H1 (cell line): ENCODE data around the gene UBTD1. TPM values are rescaled to one million over a fixed set of nuclear protein-coding genes. Genes with fewer than 3 reads are reported as not detected.

Source experiments
- CTCF ChIA-PET: fragments of 300-600 bp; sonication (Branson Sonifier 250); formaldehyde crosslinking; loops from one replicate; lab custom pipeline; 2021; ENCODE audit not compliant: partially characterized antibody; lab: Charles Lee
- POLR2A ChIA-PET: fragments of 300-600 bp; sonication (Branson Sonifier 250); formaldehyde crosslinking; loops from one replicate; lab custom pipeline; 2021; ENCODE audit warnings: inconsistent platforms; ENCODE audit not compliant: partially characterized antibody; lab: Charles Lee
- DNase-seq, 2 experiments: peaks; one replicate each; pipeline versions ENCODE4 v3.0.0 to v3.0.0-alpha.2; 2010 to 2022; ENCODE audit warnings: low spot score in 2 of 2, low read depth in 1 of 2, mixed read lengths in 1 of 2
- FAIRE-seq: peaks from 2 replicates; lab custom pipeline; 2011; peaks lifted over from hg19 to GRCh38; lab: Jason Lieb, UNC
- H2AFZ ChIP-seq: 2 replicates; pipeline ENCODE4 v1.8.1; 2012; ENCODE audit warnings: low read length, inconsistent platforms
- H2AK5ac ChIP-seq: 2 replicates; pipeline ENCODE4 v1.6.1; 2013; ENCODE audit warnings: low read depth, low read length
- H2BK120ac ChIP-seq: replicated peaks from 2 replicates; pipeline ENCODE3; 2013; ENCODE audit warnings: low read depth, low read length, inconsistent platforms
- H2BK12ac ChIP-seq: 2 replicates; pipeline ENCODE4 v1.6.1; 2013; ENCODE audit warnings: low read depth, low read length
- H2BK15ac ChIP-seq: 2 replicates; pipeline ENCODE4 v1.6.1; 2013; ENCODE audit warnings: low read length
- H2BK20ac ChIP-seq: 2 replicates; pipeline ENCODE4 v1.6.1; 2013; ENCODE audit warnings: low read length
- H2BK5ac ChIP-seq: 2 replicates; pipeline ENCODE4 v1.6.1; 2013; ENCODE audit warnings: low read depth, low read length
- H3K14ac ChIP-seq: 2 replicates; pipeline ENCODE4 v1.6.1; 2013; ENCODE audit warnings: inconsistent platforms; ENCODE audit not compliant: insufficient read length
- H3K18ac ChIP-seq: 2 replicates; pipeline ENCODE4 v1.6.1; 2013; ENCODE audit warnings: low read length; ENCODE audit errors: extremely low read depth
- H3K23ac ChIP-seq: 2 replicates; pipeline ENCODE4 v1.6.1; 2013; ENCODE audit warnings: inconsistent platforms; ENCODE audit not compliant: insufficient read length
- H3K23me2 ChIP-seq: 2 replicates; pipeline ENCODE4 v1.6.1; 2013; ENCODE audit warnings: low read depth, low read length
- H3K27ac ChIP-seq: 2 replicates; pipeline ENCODE4 v1.6.1; 2011; ENCODE audit warnings: low read depth, low read length, inconsistent platforms
- H3K27me3 ChIP-seq, 4 experiments: replicated peaks in 1 of 4; 1 replicate in 1 of 4; 2 replicates in 3 of 4; pipeline versions ENCODE4 v1.6.1 to v1.8.1; 2011 to 2013; ENCODE audit warnings: low read length in 3 of 4, mild to moderate bottlenecking in 3 of 4, inconsistent platforms in 2 of 4, mixed read lengths in 2 of 4, moderate library complexity in 1 of 4; ENCODE audit not compliant: control insufficient read depth in 3 of 4, insufficient read depth in 3 of 4; ENCODE audit errors: extremely low read depth in 1 of 4
- H3K36me3 ChIP-seq, 4 experiments: 2 replicates each; pipeline versions ENCODE4 v1.6.1 to v1.8.1; 2011 to 2013; ENCODE audit warnings: mild to moderate bottlenecking in 4 of 4, low read length in 3 of 4, moderate library complexity in 2 of 4, control low read depth in 1 of 4, inconsistent platforms in 1 of 4; ENCODE audit not compliant: insufficient read depth in 4 of 4, control insufficient read depth in 2 of 4
- H3K4ac ChIP-seq: replicated peaks from 2 replicates; pipeline ENCODE3; 2013; ENCODE audit warnings: low read length, low read depth, mixed read lengths, inconsistent platforms; ENCODE audit not compliant: insufficient read length
- H3K4me1 ChIP-seq, 4 experiments: replicated peaks in 1 of 4; 1 replicate in 1 of 4; 2 replicates in 3 of 4; pipeline versions ENCODE4 v1.6.1 to v1.8.1; 2011 to 2013; ENCODE audit warnings: low read length in 3 of 4, inconsistent platforms in 2 of 4, mixed read lengths in 1 of 4; ENCODE audit not compliant: insufficient read depth in 4 of 4, control insufficient read depth in 3 of 4
- H3K4me2 ChIP-seq, 2 experiments: 2 replicates each; pipeline versions ENCODE4 v1.6.1 to v1.8.1; 2011 to 2013; ENCODE audit warnings: low read depth in 2 of 2, low read length in 2 of 2, control low read depth in 1 of 2, inconsistent platforms in 1 of 2, mild to moderate bottlenecking in 1 of 2; ENCODE audit not compliant: insufficient read depth in 1 of 2
- H3K4me3 ChIP-seq, 4 experiments: fragments of 200-600, 300-600 bp in 1 of 4; sonication (generic), shearing (Covaris generic), sonication (Bioruptor Twin) in 1 of 4; 2 replicates each; pipeline versions ENCODE4 v1.5.1 to v1.8.1; 2011 to 2016; ENCODE audit warnings: low read length in 4 of 4, low read depth in 3 of 4, control low read depth in 2 of 4, inconsistent platforms in 2 of 4, mild to moderate bottlenecking in 2 of 4, mixed read lengths in 1 of 4, moderate library complexity in 1 of 4; ENCODE audit not compliant: insufficient read depth in 2 of 4; ENCODE audit errors: extremely low read depth in 1 of 4
- H3K56ac ChIP-seq: replicated peaks from 2 replicates; pipeline ENCODE3; 2013; ENCODE audit warnings: low read depth, mild to moderate bottlenecking, mixed read lengths, low read length, inconsistent platforms; ENCODE audit not compliant: insufficient read length
- H3K79me1 ChIP-seq: 2 replicates; pipeline ENCODE4 v1.6.1; 2013; ENCODE audit warnings: low read depth, low read length, control low read depth
- H3K79me2 ChIP-seq, 2 experiments: 2 replicates each; pipeline versions ENCODE4 v1.6.1 to v1.8.1; 2012 to 2013; ENCODE audit warnings: low read length in 2 of 2, mild to moderate bottlenecking in 2 of 2, inconsistent platforms in 1 of 2; ENCODE audit not compliant: insufficient read depth in 2 of 2, control insufficient read depth in 1 of 2
- H3K9ac ChIP-seq, 4 experiments: replicated peaks in 1 of 4; 1 replicate in 1 of 4; 2 replicates in 3 of 4; pipeline versions ENCODE4 v1.6.1 to v1.8.1; 2011 to 2013; ENCODE audit warnings: low read depth in 3 of 4, low read length in 3 of 4, control low read depth in 2 of 4, mild to moderate bottlenecking in 2 of 4, moderate library complexity in 2 of 4, inconsistent platforms in 1 of 4; ENCODE audit errors: extremely low read depth in 1 of 4
- H3K9me3 ChIP-seq, 2 experiments: 2 replicates each; pipeline versions ENCODE4 v1.6.1 to v1.8.1; 2012 to 2013; ENCODE audit warnings: mild to moderate bottlenecking in 2 of 2, moderate library complexity in 2 of 2, control low read depth in 1 of 2, inconsistent platforms in 1 of 2, low read depth in 1 of 2, low read length in 1 of 2, mixed read lengths in 1 of 2; ENCODE audit not compliant: insufficient read depth in 2 of 2
- H4K20me1 ChIP-seq, 2 experiments: replicated peaks in 1 of 2; 2 replicates each; pipeline versions ENCODE3 to v1.8.1; 2011 to 2013; ENCODE audit warnings: inconsistent platforms in 2 of 2, low read length in 2 of 2, mild to moderate bottlenecking in 1 of 2; ENCODE audit not compliant: insufficient read depth in 2 of 2, control insufficient read depth in 1 of 2
- H4K5ac ChIP-seq: 2 replicates; pipeline ENCODE4 v1.6.1; 2013; ENCODE audit warnings: low read length, low read depth, mixed read lengths, inconsistent platforms; ENCODE audit not compliant: insufficient read length
- H4K8ac ChIP-seq: 2 replicates; pipeline ENCODE4 v1.8.0; 2013; ENCODE audit warnings: mild to moderate bottlenecking, moderate library complexity, low read length, inconsistent platforms; ENCODE audit not compliant: insufficient read depth; ENCODE audit errors: extremely low read depth
- H4K91ac ChIP-seq: replicated peaks from 2 replicates; pipeline ENCODE3; 2013; ENCODE audit warnings: low read length, mixed read lengths, inconsistent platforms; ENCODE audit not compliant: insufficient read length
- BRCA1 ChIP-seq: IDR thresholded peaks from 2 replicates; pipeline ENCODE4 v1.6.1; 2012; ENCODE audit warnings: low read depth, low read length, improper control_type of control experiment
- CHD1 ChIP-seq: IDR thresholded peaks from 2 replicates; pipeline ENCODE4 v1.6.1; 2012; ENCODE audit warnings: low read depth, low read length, improper control_type of control experiment
- CHD2 ChIP-seq: IDR thresholded peaks from 2 replicates; pipeline ENCODE4 v1.6.1; 2012; ENCODE audit warnings: low read length, improper control_type of control experiment
- HDAC2 ChIP-seq, 2 experiments: fragments of 300-600 bp in 1 of 2; sonication (generic) in 1 of 2; IDR thresholded peaks; 2 replicates each; pipeline ENCODE4 v1.6.1; 2011 to 2012; ENCODE audit warnings: low read depth in 2 of 2, low read length in 2 of 2, mild to moderate bottlenecking in 2 of 2, moderate library complexity in 2 of 2, borderline replicate concordance in 1 of 2, inconsistent platforms in 1 of 2
- MAFK ChIP-seq: IDR thresholded peaks from 2 replicates; pipeline ENCODE4 v1.6.1; 2012; ENCODE audit warnings: low read depth, mild to moderate bottlenecking, improper control_type of control experiment, low read length
- NRF1 ChIP-seq: IDR thresholded peaks from 2 replicates; pipeline ENCODE4 v1.6.1; 2011; ENCODE audit warnings: mild to moderate bottlenecking, low read depth, low read length, improper control_type of control experiment
- RAD21 ChIP-seq, 2 experiments: IDR thresholded peaks in 1 of 2; conservative IDR thresholded peaks in 1 of 2; 2 replicates each; pipeline ENCODE4 v1.6.1; 2011; ENCODE audit warnings: low read depth in 2 of 2, low read length in 2 of 2, improper control_type of control experiment in 1 of 2, inconsistent platforms in 1 of 2, mild to moderate bottlenecking in 1 of 2, moderate library complexity in 1 of 2
- SP4 ChIP-seq: IDR thresholded peaks from 2 replicates; pipeline ENCODE4 v1.6.1; 2012; ENCODE audit warnings: low read length, inconsistent platforms
- TAF1 ChIP-seq: IDR thresholded peaks from 2 replicates; pipeline ENCODE4 v1.6.1; 2011; ENCODE audit warnings: mild to moderate bottlenecking, low read depth, low read length
- TBP ChIP-seq: IDR thresholded peaks from 2 replicates; pipeline ENCODE4 v1.6.1; 2011; ENCODE audit warnings: low read depth, low read length, improper control_type of control experiment
- TEAD4 ChIP-seq: IDR thresholded peaks from 2 replicates; pipeline ENCODE4 v1.6.1; 2012; ENCODE audit warnings: low read depth, low read length, inconsistent platforms, mixed read lengths
- whole genome bisulfite sequencing, 2 experiments: shearing (Covaris generic) in 1 of 2; methylation state at CpG; one replicate each; pipeline versions ENCODE4 v1.1.6 to v1.1.7; 2013 to 2015; ENCODE audit warnings: low lambda C conversion rate in 2 of 2, mixed read lengths in 2 of 2, inconsistent platforms in 1 of 2, low coverage in 1 of 2, missing lambda C conversion rate in 1 of 2; ENCODE audit not compliant: insufficient replicate concordance in 2 of 2, insufficient coverage in 1 of 2, insufficient read length in 1 of 2; ENCODE audit errors: extremely low coverage in 1 of 2, missing lambda C conversion rate in 1 of 2; 5-methylcytosine and 5-hydroxymethylcytosine counted together
- polyA plus RNA-seq, 7 experiments: library from polyadenylated mRNA; depleted of rRNA in 3 of 7; stranded (reverse) in 5 of 7; unstranded in 2 of 7; fragments of >200 nt in 5 of 7; fragments of 200-250 nt in 2 of 7; gene quantifications; 1 replicate in 5 of 7; 2 replicates in 1 of 7; 4 replicates in 1 of 7; pipeline versions ENCODE4 v1.2.1 to v1.2.3, GENCODE V29; 2011 to 2013; ENCODE audit warnings: missing spikeins in 2 of 7, mixed read lengths in 2 of 7
- total RNA-seq: library from RNA; stranded (reverse); fragmentation: NEBNext Ultra II Directional; extraction: Animal tissue kit (Norgen Biotek cat#: 25700); gene quantifications from 2 replicates; pipeline ENCODE4 v1.2.1, GENCODE V29; 2021

UBTD1 gene
- total and polyA plus RNA-seq, 2 of the 8 experiments (the other 6 are each of a cell fraction or from before 2014, with no cell fraction given) = 22.3 to 36.2 TPM

DNA sequence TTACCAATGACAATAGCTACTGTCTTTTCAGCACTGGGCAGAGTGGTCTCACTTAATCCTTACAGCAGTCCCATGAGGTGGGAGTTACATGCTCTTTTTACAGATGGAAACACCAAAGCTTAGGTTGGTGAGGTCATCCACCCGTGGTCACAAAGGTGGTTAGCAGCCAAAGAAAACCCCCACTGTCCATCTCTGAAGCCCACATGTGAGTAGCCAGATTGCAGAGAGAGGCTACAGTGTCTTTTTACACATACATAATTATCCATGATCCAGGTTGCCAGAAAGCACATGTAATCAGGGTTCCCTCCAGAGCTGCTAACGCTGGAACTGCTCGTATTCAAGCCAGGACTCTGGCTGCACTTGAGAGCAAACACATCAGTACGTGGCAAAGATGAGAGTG, 49.2 kb downstream of the UBTD1 start:
- Histone ChIP-seq H3K27me3 (no peaks in the 10 kb centered on the region), H3K23ac (no peak overlapping the region), H3K9ac (no peak overlapping the region; a peak in 1 of 7 replicates), H3K23me2 (no peaks in the 10 kb centered on the region), H3K79me1 (peaks cover 3% of the 10 kb centered on the region), H3K14ac (no peak overlapping the region), H2AK5ac (no peak overlapping the region), H2BK120ac (no peak overlapping the region), H2BK20ac (no peak overlapping the region), H2BK5ac (no peak overlapping the region), H4K5ac (no peak overlapping the region), H3K4me3 (no peak overlapping the region), H3K9me3 (no peaks in the 10 kb centered on the region), H3K79me2 (no peaks in the 10 kb centered on the region), H2AFZ (no peak overlapping the region), H3K18ac (no peak overlapping the region), H3K36me3 (no peaks in the 10 kb centered on the region), H3K27ac (no peak overlapping the region), H2BK15ac (peak overlapping the region; percentile 48; the same call in 1 of the 2 replicates), H4K8ac (no peak overlapping the region), H3K4me1 (peaks cover 16 to 23% (median 17%) of the 10 kb centered on the region in 4 experiments), H2BK12ac (no peak overlapping the region), H3K4me2 (no peak overlapping the region), H3K56ac (no peak overlapping the region), H4K20me1 (no peaks in the 10 kb centered on the region), H3K4ac (no peak overlapping the region), H4K91ac (no peak overlapping the region)
- TF ChIP-seq TEAD4 = no peak
- no peak for TF ChIP-seq NRF1
- no peak for TF ChIP-seq MAFK
- no peak for TF ChIP-seq TBP
- no peak for TF ChIP-seq CHD2
- no peak for TF ChIP-seq SP4
- no peak for TF ChIP-seq BRCA1
- TF ChIP-seq TAF1 = no peak
- TF ChIP-seq HDAC2 (IDR thresholded peaks at IDR 0.05; ENCODE audit: borderline replicate concordance in 1 of 2, low read depth in 2 of 2, low read length in 2 of 2) = no peak
- no peak for TF ChIP-seq CHD1
- no peak for TF ChIP-seq RAD21 (IDR thresholded peaks at IDR 0.05 in 1 of 2, conservative IDR thresholded peaks at IDR 0.05 in 1 of 2; ENCODE audit: low read depth in 2 of 2, low read length in 2 of 2)
- FAIRE-seq (no peak), DNase-seq (no peak)
- CTCF ChIA-PET = interaction anchor here (1.2 to 15.4 kb wide), 3 partner anchors 12 to 33 kb away, joined by 4 to 388 read pairs (median 169); partner anchors contain the start of gene ANKRD2
- WGBS, 2 experiments = 92% methylated on average over 4 of the region's 4 CpGs; no CpG with 5 or more reads in 1 of the 2 experiments
- POLR2A ChIA-PET = no interaction called here
